Endothelial cell of umbilical vein (primary cell): ENCODE measurements around the gene TBCD. TPM values are rescaled to one million over a fixed set of nuclear protein-coding genes. Genes with fewer than 3 reads are reported as not detected.

Experiments used
- BruUV-seq: library from RNA; stranded (reverse); fragments of 400-500 nt; replicated peaks from 2 replicates; lab custom pipeline; 2021; lab: Mats Ljungman, UMichigan
- CTCF ChIA-PET: fragments of 300-600, 350-600 bp; sonication (Branson Sonifier 250); formaldehyde crosslinking; loops from one replicate; lab custom pipeline; 2021; ENCODE audit warnings: antibody characterized with exemption, inconsistent platforms; lab: Charles Lee
- POLR2A ChIA-PET: fragments of 300-600, 350-600 bp; sonication (Branson Sonifier 250); formaldehyde crosslinking; loops from one replicate; lab custom pipeline; 2021; ENCODE audit warnings: antibody characterized with exemption, inconsistent platforms; lab: Charles Lee
- DNase-seq: peaks from one replicate; pipeline ENCODE4 v3.0.0-alpha.2; 2011; ENCODE audit warnings: low read depth, low spot score
- FAIRE-seq: peaks from 2 replicates; lab custom pipeline; 2011; peaks lifted over from hg19 to GRCh38; lab: Jason Lieb, UNC
- H2AFZ ChIP-seq: 2 replicates; pipeline ENCODE4 v1.6.0; 2012; ENCODE audit warnings: low read depth, low read length, control low read depth, inconsistent platforms
- H3K27ac ChIP-seq: 2 replicates; pipeline ENCODE4 v1.5.1; 2011; ENCODE audit warnings: low read depth, mild to moderate bottlenecking, control low read depth, low read length, moderate library complexity; ENCODE audit not compliant: insufficient read depth
- H3K27me3 ChIP-seq, 2 experiments: 2 replicates each; pipeline versions ENCODE4 v1.6.0 to v1.6.1; 2011; ENCODE audit warnings: low read length in 2 of 2, mixed read lengths in 1 of 2; ENCODE audit not compliant: control insufficient read depth in 2 of 2, insufficient read depth in 2 of 2
- H3K36me3 ChIP-seq, 2 experiments: 2 replicates in 1 of 2; 3 replicates in 1 of 2; pipeline ENCODE4 v1.5.1; 2011; ENCODE audit warnings: low read length in 2 of 2, mild to moderate bottlenecking in 1 of 2, moderate library complexity in 1 of 2; ENCODE audit not compliant: control insufficient read depth in 2 of 2, insufficient read depth in 2 of 2; ENCODE audit errors: extremely low read depth in 1 of 2
- H3K4me1 ChIP-seq: 3 replicates; pipeline ENCODE4 v1.5.1; 2011; ENCODE audit warnings: mild to moderate bottlenecking, low read length; ENCODE audit not compliant: control insufficient read depth, insufficient read depth; ENCODE audit errors: extremely low read depth
- H3K4me2 ChIP-seq: 2 replicates; pipeline ENCODE4 v1.6.1; 2011; ENCODE audit warnings: low read length, control low read depth, mixed read lengths; ENCODE audit not compliant: insufficient read depth
- H3K4me3 ChIP-seq, 3 experiments: fragments of 200-600 bp in 1 of 3; sonication (generic), shearing (Covaris generic) in 1 of 3; replicated peaks in 1 of 3; 2 replicates each; pipeline ENCODE4 v1.5.1; 2011 to 2016; ENCODE audit warnings: control low read depth in 3 of 3, low read length in 3 of 3, mild to moderate bottlenecking in 2 of 3, inconsistent platforms in 1 of 3, low read depth in 1 of 3, moderate library complexity in 1 of 3; ENCODE audit not compliant: insufficient read depth in 1 of 3
- H3K79me2 ChIP-seq: 2 replicates; pipeline ENCODE4 v1.6.0; 2012; ENCODE audit warnings: low read length, inconsistent platforms; ENCODE audit not compliant: control insufficient read depth, insufficient read depth
- H3K9ac ChIP-seq: replicated peaks from 2 replicates; pipeline ENCODE3; 2011; ENCODE audit warnings: low read length, control low read depth; ENCODE audit not compliant: insufficient read depth; ENCODE audit errors: extremely low read depth
- H3K9me1 ChIP-seq: replicated peaks from 3 replicates; pipeline ENCODE4 v1.6.0; 2011; ENCODE audit warnings: mild to moderate bottlenecking, low read length; ENCODE audit not compliant: control insufficient read depth, insufficient read depth; ENCODE audit errors: extremely low read depth
- H3K9me3 ChIP-seq: replicated peaks from 2 replicates; pipeline ENCODE4 v1.5.1; 2012; ENCODE audit warnings: low read length, inconsistent platforms; ENCODE audit not compliant: control insufficient read depth, insufficient read depth
- H4K20me1 ChIP-seq: replicated peaks from 2 replicates; pipeline ENCODE3; 2011; ENCODE audit warnings: mild to moderate bottlenecking, low read length; ENCODE audit not compliant: control insufficient read depth, insufficient read depth; ENCODE audit errors: extremely low read depth
- CTCF ChIP-seq, 2 donors: IDR thresholded peaks; 1 replicate in 1 of 2; 2 replicates in 1 of 2; pipeline ENCODE4 v1.5.1; 2011; ENCODE audit warnings: low read length in 2 of 2, mild to moderate bottlenecking in 2 of 2, moderate library complexity in 2 of 2, control low read depth in 1 of 2, inconsistent platforms in 1 of 2, low read depth in 1 of 2; ENCODE audit not compliant: insufficient read depth in 1 of 2; ENCODE audit errors: extremely low read depth in 1 of 2
- EZH2 ChIP-seq: IDR thresholded peaks from 2 replicates; pipeline ENCODE4 v1.6.1; 2012; ENCODE audit warnings: borderline replicate concordance, low read depth, mild to moderate bottlenecking, moderate library complexity, low read length, inconsistent platforms; ENCODE audit not compliant: severe bottlenecking
- FOS ChIP-seq: IDR thresholded peaks from 2 replicates; pipeline ENCODE4 v1.6.1; 2011; ENCODE audit warnings: mild to moderate bottlenecking, low read length, moderate library complexity, borderline replicate concordance; ENCODE audit not compliant: insufficient read depth
- GATA2 ChIP-seq: IDR thresholded peaks from 2 replicates; pipeline ENCODE4 v1.7.0; 2011; ENCODE audit warnings: low read depth, mild to moderate bottlenecking, moderate library complexity, mixed read lengths, low read length; ENCODE audit not compliant: insufficient read length, insufficient read depth
- JUN ChIP-seq: IDR thresholded peaks from 2 replicates; pipeline ENCODE4 v1.6.1; 2011; ENCODE audit warnings: borderline replicate concordance, low read depth; ENCODE audit not compliant: insufficient read length, insufficient read depth
- MAX ChIP-seq: IDR thresholded peaks from 2 replicates; pipeline ENCODE4 v1.6.1; 2011; ENCODE audit not compliant: insufficient read depth, insufficient read length
- MYC ChIP-seq: IDR thresholded peaks from one replicate; pipeline ENCODE4 v1.6.1; 2011; ENCODE audit warnings: mild to moderate bottlenecking, low read depth, low read length
- POLR2A ChIP-seq: IDR thresholded peaks from 2 replicates; pipeline ENCODE4 v1.6.1; 2012; ENCODE audit warnings: low read depth, mild to moderate bottlenecking, control low read depth, low read length
- POLR2AphosphoS5 ChIP-seq: IDR thresholded peaks from 2 replicates; pipeline ENCODE4 v1.6.1; 2012; ENCODE audit warnings: low read depth, mild to moderate bottlenecking, control low read depth, low read length, moderate library complexity; ENCODE audit not compliant: insufficient read depth
- dilution Hi-C: fragments of 300-500 bp; cut with MboI; formaldehyde crosslinking; loops from one replicate; pipeline ENCODE4 v1.15.0; 2019; ENCODE audit warnings: low sequenced_read_pairs; ENCODE audit not compliant: extremely low pct_ligation_motif_present
- intact Hi-C: fragments of 100-400 bp; cut with micrococcal nuclease; formaldehyde crosslinking; loops from one replicate; pipeline ENCODE4 v1.10.0; 2022
- polyA plus RNA-seq, 4 experiments: library from polyadenylated mRNA; depleted of rRNA in 3 of 4; stranded (reverse) in 3 of 4; unstranded in 1 of 4; fragments of >200 nt; gene quantifications; 2 replicates each; pipeline versions ENCODE4 v1.2.1 to v1.2.3, GENCODE V29; 2011 to 2012; ENCODE audit warnings: missing spikeins in 1 of 4
- total RNA-seq: library from RNA; stranded (reverse); gene quantifications from 2 replicates; pipeline ENCODE4 v1.2.3, GENCODE V29; 2021

Gene TBCD
- total and polyA plus RNA-seq, 2 donors (not counting 3 experiments of a cell fraction or from before 2014, with no cell fraction given), result 121 to 145 TPM

DNA sequence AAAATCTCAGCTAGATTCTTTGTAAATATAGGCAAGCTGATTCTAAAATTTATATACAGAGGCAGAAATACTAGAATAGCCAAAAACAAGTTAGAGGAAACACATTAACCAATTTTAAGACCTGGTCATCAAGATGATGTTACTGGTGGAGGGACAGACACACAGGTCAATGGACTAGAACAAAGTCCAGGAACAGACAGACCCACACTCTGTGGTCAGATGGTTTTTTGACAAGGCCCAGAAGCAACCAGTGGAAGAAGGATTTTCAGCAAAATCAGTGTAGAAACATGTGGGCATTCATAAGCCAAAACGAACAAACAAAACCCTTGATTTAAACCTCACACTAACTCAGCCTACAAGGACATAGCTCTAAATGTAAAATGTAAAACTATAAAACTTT lies 227.9 kb downstream of the TBCD start:
- no peaks in the 10 kb centered on the region for H3K9me1 ChIP-seq
- H3K9me3 ChIP-seq, result no peaks in the 10 kb centered on the region
- H3K4me1 ChIP-seq, result no peaks in the 10 kb centered on the region
- dilution Hi-C loops (no loop called here), intact Hi-C loops (no loop called here)
- no peak for TF ChIP-seq CTCF (IDR thresholded peaks at IDR 0.05; ENCODE audit: extremely low read depth in 1 of 2, insufficient read depth in 1 of 2, low read depth in 1 of 2, low read length in 2 of 2)
- TF ChIP-seq MAX, result no peak
- no peak for TF ChIP-seq JUN
- no peak for TF ChIP-seq FOS
- TF ChIP-seq EZH2, result no peak
- no peak for TF ChIP-seq POLR2A
- no peak for TF ChIP-seq GATA2
- no peak for TF ChIP-seq MYC
- no peak for TF ChIP-seq POLR2AphosphoS5
- ChIA-PET POLR2A (no interaction called here), CTCF (interaction anchor here (0.9 kb wide), 1 partner anchor 47 kb away, joined by 3 read pairs; no protein-coding TSS in a partner anchor)
- no peak overlapping the region for H3K4me3 ChIP-seq
- no peaks in the 10 kb centered on the region for H4K20me1 ChIP-seq
- DNase-seq, result no peak
- no peak overlapping the region for H2AFZ ChIP-seq
- no peaks in the 10 kb centered on the region for H3K27me3 ChIP-seq
- FAIRE-seq, result no peak
- no peak overlapping the region for H3K27ac ChIP-seq
- H3K79me2 ChIP-seq, result no peaks in the 10 kb centered on the region
- no peak overlapping the region for H3K4me2 ChIP-seq
- no TSS peak for BruUV-seq
- no peak overlapping the region for H3K9ac ChIP-seq
- no peaks in the 10 kb centered on the region for H3K36me3 ChIP-seq
